ENCODE data around the gene ZNF484. TPM values are rescaled to one million over a fixed set of nuclear protein-coding genes. Genes with fewer than 3 reads are reported as not detected.
"Not testable (repeated sequence)": the region's sequence is repeated elsewhere in the genome, so short reads cannot be mapped to it uniquely, and the experiment has no call there.

Gene ZNF484
- total RNA-seq, 1 experiment from 2014 or later, result 3.9 TPM

GRCh38 chr9:92897323-92897722 is 19.5 kb upstream of the ZNF484 start:
- H4K20me1 ChIP-seq (ENCODE audit: low read length), result no peaks in the 10 kb centered on the region
- no peaks in the 10 kb centered on the region for H3K4me1 ChIP-seq (ENCODE audit: insufficient read depth, low read length)
- no peak overlapping the region for H2AFZ ChIP-seq (ENCODE audit: low read length)
- H3K36me3 ChIP-seq (ENCODE audit: low read depth, low read length), result no peaks in the 10 kb centered on the region
- no peaks in the 10 kb centered on the region for H3K27me3 ChIP-seq (ENCODE audit: low read length)
- intact Hi-C loops (cut with micrococcal nuclease), result no loop called here
- CTCF ChIA-PET, result no interaction called here
- DNase-seq, result no peak
- H3K4me2 ChIP-seq (ENCODE audit: low read length), result no peak overlapping the region
- POLR2A ChIA-PET (ENCODE audit: unreplicated experiment), result no interaction called here
- TF ChIP-seq EZH2phosphoT487 (IDR thresholded peaks at IDR 0.05; ENCODE audit: borderline replicate concordance, low read length) (no peak), CTCF (conservative IDR thresholded peaks at IDR 0.05; ENCODE audit: low read depth, low read length) (no peak), EZH2 (IDR thresholded peaks at IDR 0.05; ENCODE audit: low read length, unreplicated experiment) (no peak)
- H3K27ac ChIP-seq (ENCODE audit: low read length), result no peak overlapping the region
- H3F3A ChIP-seq (ENCODE audit: low read length, unreplicated experiment), result no peaks in the 10 kb centered on the region
- no TSS peak for BruUV-seq (replicated peaks)
- no peak overlapping the region for H3K9ac ChIP-seq (ENCODE audit: low read length)
- H3K79me2 ChIP-seq (ENCODE audit: low read length), result no peaks in the 10 kb centered on the region
- no peak overlapping the region for H3K4me3 ChIP-seq (ENCODE audit: low read length)
- no peak for ATAC-seq
- no peaks in the 10 kb centered on the region for H3K9me2 ChIP-seq (replicated peaks; ENCODE audit: low read length)
- no peaks in the 10 kb centered on the region for H3K9me3 ChIP-seq (ENCODE audit: low read length)

- Histone ChIP-seq H3K4me2 (ENCODE audit: low read length) (no peak overlapping the region), H3K9me3 (ENCODE audit: low read length) (no peaks in the 10 kb centered on the region), H3F3A (ENCODE audit: low read length, unreplicated experiment) (no peaks in the 10 kb centered on the region), H3K79me2 (ENCODE audit: low read length) (no peaks in the 10 kb centered on the region), H4K20me1 (ENCODE audit: low read length) (no peaks in the 10 kb centered on the region), H3K27ac (ENCODE audit: low read length) (no peak overlapping the region), H2AFZ (ENCODE audit: low read length) (no peak overlapping the region), H3K9ac (ENCODE audit: low read length) (no peak overlapping the region), H3K9me2 (replicated peaks; ENCODE audit: low read length) (no peaks in the 10 kb centered on the region), H3K27me3 (ENCODE audit: low read length) (no peaks in the 10 kb centered on the region), H3K36me3 (ENCODE audit: low read depth, low read length) (no peaks in the 10 kb centered on the region), H3K4me3 (ENCODE audit: low read length) (no peak overlapping the region), H3K4me1 (ENCODE audit: insufficient read depth, low read length) (no peaks in the 10 kb centered on the region)
- no TSS peak for BruUV-seq (replicated peaks)
- intact Hi-C loops (cut with micrococcal nuclease), result no loop called here
- no peak for TF ChIP-seq EZH2 (IDR thresholded peaks at IDR 0.05; ENCODE audit: low read length, unreplicated experiment)
- DNase-seq (no peak), ATAC-seq (no peak)
- ChIA-PET POLR2A (ENCODE audit: unreplicated experiment) (no interaction called here), CTCF (no interaction called here)
These were observed 18.1 kb upstream of the ZNF484 start for GRCh38 chr9:92895812-92896436.

GRCh38 chr9:92894711-92895362 is 17.0 kb upstream of the ZNF484 start:
- POLR2A ChIA-PET (ENCODE audit: unreplicated experiment), result no interaction called here
- Histone ChIP-seq H3K9me3 (ENCODE audit: low read length) (no peaks in the 10 kb centered on the region), H2AFZ (ENCODE audit: low read length) (no peak overlapping the region), H3F3A (ENCODE audit: low read length, unreplicated experiment) (no peaks in the 10 kb centered on the region), H3K36me3 (ENCODE audit: low read depth, low read length) (no peaks in the 10 kb centered on the region), H3K4me3 (ENCODE audit: low read length) (no peak overlapping the region), H3K27me3 (ENCODE audit: low read length) (no peaks in the 10 kb centered on the region), H4K20me1 (ENCODE audit: low read length) (no peaks in the 10 kb centered on the region), H3K27ac (ENCODE audit: low read length) (no peak overlapping the region), H3K79me2 (ENCODE audit: low read length) (no peaks in the 10 kb centered on the region), H3K4me1 (ENCODE audit: insufficient read depth, low read length) (no peaks in the 10 kb centered on the region), H3K9ac (ENCODE audit: low read length) (no peak overlapping the region), H3K4me2 (ENCODE audit: low read length) (no peak overlapping the region), H3K9me2 (replicated peaks; ENCODE audit: low read length) (no peaks in the 10 kb centered on the region)
- intact Hi-C loops (cut with micrococcal nuclease), result no loop called here
- CTCF ChIA-PET, result no interaction called here
- no peak for ATAC-seq
- TF ChIP-seq EZH2phosphoT487 (IDR thresholded peaks at IDR 0.05; ENCODE audit: borderline replicate concordance, low read length) (no peak), CTCF (conservative IDR thresholded peaks at IDR 0.05; ENCODE audit: low read depth, low read length) (no peak), EZH2 (IDR thresholded peaks at IDR 0.05; ENCODE audit: low read length, unreplicated experiment) (no peak)
- no peak for DNase-seq
- BruUV-seq (replicated peaks), result no TSS peak

GRCh38 chr9:92893916-92894610 is 16.2 kb upstream of the ZNF484 start:
- H3K9me2 ChIP-seq (replicated peaks; ENCODE audit: low read length); intact Hi-C loops (cut with micrococcal nuclease); H2AFZ ChIP-seq (ENCODE audit: low read length); H3K4me1 ChIP-seq (ENCODE audit: insufficient read depth, low read length); H3K36me3 ChIP-seq (ENCODE audit: low read depth, low read length); H3K4me2 ChIP-seq (ENCODE audit: low read length); H3K79me2 ChIP-seq (ENCODE audit: low read length); H3F3A ChIP-seq (ENCODE audit: low read length, unreplicated experiment); CTCF ChIA-PET; DNase-seq; ATAC-seq; H3K9me3 ChIP-seq (ENCODE audit: low read length); H4K20me1 ChIP-seq (ENCODE audit: low read length); H3K27ac ChIP-seq (ENCODE audit: low read length); BruUV-seq (replicated peaks); POLR2A ChIA-PET (ENCODE audit: unreplicated experiment); H3K9ac ChIP-seq (ENCODE audit: low read length); H3K4me3 ChIP-seq (ENCODE audit: low read length); H3K27me3 ChIP-seq (ENCODE audit: low read length): not testable (repeated sequence)

GRCh38 chr9:92892276-92892675 is 14.4 kb upstream of the ZNF484 start:
- intact Hi-C loops (cut with micrococcal nuclease); H3F3A ChIP-seq (ENCODE audit: low read length, unreplicated experiment); POLR2A ChIA-PET (ENCODE audit: unreplicated experiment); H3K9me3 ChIP-seq (ENCODE audit: low read length); H2AFZ ChIP-seq (ENCODE audit: low read length); H3K4me3 ChIP-seq (ENCODE audit: low read length); H3K9me2 ChIP-seq (replicated peaks; ENCODE audit: low read length); ATAC-seq; H3K27me3 ChIP-seq (ENCODE audit: low read length); H3K4me2 ChIP-seq (ENCODE audit: low read length); CTCF ChIA-PET; BruUV-seq (replicated peaks); H3K36me3 ChIP-seq (ENCODE audit: low read depth, low read length); DNase-seq; H3K9ac ChIP-seq (ENCODE audit: low read length); H3K27ac ChIP-seq (ENCODE audit: low read length); H3K79me2 ChIP-seq (ENCODE audit: low read length); H3K4me1 ChIP-seq (ENCODE audit: insufficient read depth, low read length); H4K20me1 ChIP-seq (ENCODE audit: low read length): not testable (repeated sequence)
